Fibroblast of lung (primary cell): Measurements from ENCODE around the gene EFCAB7.

ENCODE experiments used
- EZH2 ChIP-seq: IDR thresholded peaks from 2 replicates; pipeline ENCODE4 v1.5.1; 2012; ENCODE audit warnings: low read length, control low read depth, mild to moderate bottlenecking; ENCODE audit errors: missing control alignments
- TF ChIP-seq, protein P1 (sequence below), 2 donors: IDR thresholded peaks in 1 of 2; conservative IDR thresholded peaks in 1 of 2; 1 replicate in 1 of 2; 2 replicates in 1 of 2; pipeline ENCODE4 v1.5.1; 2011 to 2012; ENCODE audit warnings: low read length in 2 of 2, control low read depth in 1 of 2, inconsistent platforms in 1 of 2, low read depth in 1 of 2, mild to moderate bottlenecking in 1 of 2

GRCh38 chr1:63612564-63612963, 89.2 kb downstream of the EFCAB7 start:
- TF ChIP-seq, protein P1, sequence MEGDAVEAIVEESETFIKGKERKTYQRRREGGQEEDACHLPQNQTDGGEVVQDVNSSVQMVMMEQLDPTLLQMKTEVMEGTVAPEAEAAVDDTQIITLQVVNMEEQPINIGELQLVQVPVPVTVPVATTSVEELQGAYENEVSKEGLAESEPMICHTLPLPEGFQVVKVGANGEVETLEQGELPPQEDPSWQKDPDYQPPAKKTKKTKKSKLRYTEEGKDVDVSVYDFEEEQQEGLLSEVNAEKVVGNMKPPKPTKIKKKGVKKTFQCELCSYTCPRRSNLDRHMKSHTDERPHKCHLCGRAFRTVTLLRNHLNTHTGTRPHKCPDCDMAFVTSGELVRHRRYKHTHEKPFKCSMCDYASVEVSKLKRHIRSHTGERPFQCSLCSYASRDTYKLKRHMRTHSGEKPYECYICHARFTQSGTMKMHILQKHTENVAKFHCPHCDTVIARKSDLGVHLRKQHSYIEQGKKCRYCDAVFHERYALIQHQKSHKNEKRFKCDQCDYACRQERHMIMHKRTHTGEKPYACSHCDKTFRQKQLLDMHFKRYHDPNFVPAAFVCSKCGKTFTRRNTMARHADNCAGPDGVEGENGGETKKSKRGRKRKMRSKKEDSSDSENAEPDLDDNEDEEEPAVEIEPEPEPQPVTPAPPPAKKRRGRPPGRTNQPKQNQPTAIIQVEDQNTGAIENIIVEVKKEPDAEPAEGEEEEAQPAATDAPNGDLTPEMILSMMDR (conservative IDR thresholded peaks at IDR 0.05 in 1 of 2, IDR thresholded peaks at IDR 0.05 in 1 of 2; ENCODE audit: low read depth in 1 of 2, low read length in 2 of 2): no peak
- TF ChIP-seq EZH2: no peak
